T-helper 22 cell (primary cell): ENCODE data around the gene PLXNB1.
A peak's percentile ranks its signal among the peaks of the same experiment; 100 is the strongest.
"Not testable (repeated sequence)": the region's sequence is repeated elsewhere in the genome, so short reads cannot be mapped to it uniquely, and the experiment has no call there.

Source experiments
- DNase-seq: peaks from one replicate; pipeline ENCODE4 v3.0.0-alpha.2; 2020; ENCODE audit warnings: low read depth

Gene PLXNB1, protein sequence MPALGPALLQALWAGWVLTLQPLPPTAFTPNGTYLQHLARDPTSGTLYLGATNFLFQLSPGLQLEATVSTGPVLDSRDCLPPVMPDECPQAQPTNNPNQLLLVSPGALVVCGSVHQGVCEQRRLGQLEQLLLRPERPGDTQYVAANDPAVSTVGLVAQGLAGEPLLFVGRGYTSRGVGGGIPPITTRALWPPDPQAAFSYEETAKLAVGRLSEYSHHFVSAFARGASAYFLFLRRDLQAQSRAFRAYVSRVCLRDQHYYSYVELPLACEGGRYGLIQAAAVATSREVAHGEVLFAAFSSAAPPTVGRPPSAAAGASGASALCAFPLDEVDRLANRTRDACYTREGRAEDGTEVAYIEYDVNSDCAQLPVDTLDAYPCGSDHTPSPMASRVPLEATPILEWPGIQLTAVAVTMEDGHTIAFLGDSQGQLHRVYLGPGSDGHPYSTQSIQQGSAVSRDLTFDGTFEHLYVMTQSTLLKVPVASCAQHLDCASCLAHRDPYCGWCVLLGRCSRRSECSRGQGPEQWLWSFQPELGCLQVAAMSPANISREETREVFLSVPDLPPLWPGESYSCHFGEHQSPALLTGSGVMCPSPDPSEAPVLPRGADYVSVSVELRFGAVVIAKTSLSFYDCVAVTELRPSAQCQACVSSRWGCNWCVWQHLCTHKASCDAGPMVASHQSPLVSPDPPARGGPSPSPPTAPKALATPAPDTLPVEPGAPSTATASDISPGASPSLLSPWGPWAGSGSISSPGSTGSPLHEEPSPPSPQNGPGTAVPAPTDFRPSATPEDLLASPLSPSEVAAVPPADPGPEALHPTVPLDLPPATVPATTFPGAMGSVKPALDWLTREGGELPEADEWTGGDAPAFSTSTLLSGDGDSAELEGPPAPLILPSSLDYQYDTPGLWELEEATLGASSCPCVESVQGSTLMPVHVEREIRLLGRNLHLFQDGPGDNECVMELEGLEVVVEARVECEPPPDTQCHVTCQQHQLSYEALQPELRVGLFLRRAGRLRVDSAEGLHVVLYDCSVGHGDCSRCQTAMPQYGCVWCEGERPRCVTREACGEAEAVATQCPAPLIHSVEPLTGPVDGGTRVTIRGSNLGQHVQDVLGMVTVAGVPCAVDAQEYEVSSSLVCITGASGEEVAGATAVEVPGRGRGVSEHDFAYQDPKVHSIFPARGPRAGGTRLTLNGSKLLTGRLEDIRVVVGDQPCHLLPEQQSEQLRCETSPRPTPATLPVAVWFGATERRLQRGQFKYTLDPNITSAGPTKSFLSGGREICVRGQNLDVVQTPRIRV (N-terminal part only)

DNA sequence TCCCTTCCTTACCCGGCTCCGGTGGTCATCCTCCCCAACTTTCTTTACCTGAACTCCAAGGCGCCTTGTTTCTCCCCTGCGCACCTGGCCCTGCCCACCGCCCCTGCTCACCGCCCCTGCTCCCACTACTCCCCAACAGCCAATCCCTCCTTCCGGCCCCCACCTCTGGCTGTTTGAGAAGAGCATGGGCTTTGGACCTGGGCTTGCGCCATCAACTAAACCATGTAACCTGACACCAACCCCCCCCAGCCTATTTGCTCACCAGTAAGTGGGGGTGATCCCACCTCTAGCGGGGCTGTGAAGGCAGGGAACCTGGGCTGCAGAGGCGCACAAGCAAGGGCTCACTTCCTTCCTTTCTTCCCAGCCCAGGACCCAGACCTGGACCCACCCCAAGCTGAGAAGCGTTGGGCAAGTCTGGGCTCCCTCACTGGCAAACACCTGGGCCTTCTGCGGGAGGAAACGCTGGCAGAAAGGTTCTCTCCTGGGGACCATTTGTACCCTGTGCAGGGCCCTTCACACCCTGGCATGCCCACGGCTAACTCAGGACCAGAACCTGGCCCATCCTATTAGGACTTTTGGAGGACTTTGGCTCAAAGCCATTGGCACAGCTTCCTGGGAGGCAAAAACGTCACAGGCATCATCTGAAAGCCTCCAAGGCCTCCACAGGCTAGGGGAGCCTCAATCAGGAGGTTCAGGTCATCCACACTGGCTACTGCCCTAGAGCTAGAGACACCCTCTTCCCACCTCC, at the start of gene PLXNB1:
Gene PLXNB1, minus strand, starts transcription at position 127 of the 748 bp plus-strand sequence. CDS start 5,475 bp downstream, outside the sequence.
- no peak for DNase-seq

DNA sequence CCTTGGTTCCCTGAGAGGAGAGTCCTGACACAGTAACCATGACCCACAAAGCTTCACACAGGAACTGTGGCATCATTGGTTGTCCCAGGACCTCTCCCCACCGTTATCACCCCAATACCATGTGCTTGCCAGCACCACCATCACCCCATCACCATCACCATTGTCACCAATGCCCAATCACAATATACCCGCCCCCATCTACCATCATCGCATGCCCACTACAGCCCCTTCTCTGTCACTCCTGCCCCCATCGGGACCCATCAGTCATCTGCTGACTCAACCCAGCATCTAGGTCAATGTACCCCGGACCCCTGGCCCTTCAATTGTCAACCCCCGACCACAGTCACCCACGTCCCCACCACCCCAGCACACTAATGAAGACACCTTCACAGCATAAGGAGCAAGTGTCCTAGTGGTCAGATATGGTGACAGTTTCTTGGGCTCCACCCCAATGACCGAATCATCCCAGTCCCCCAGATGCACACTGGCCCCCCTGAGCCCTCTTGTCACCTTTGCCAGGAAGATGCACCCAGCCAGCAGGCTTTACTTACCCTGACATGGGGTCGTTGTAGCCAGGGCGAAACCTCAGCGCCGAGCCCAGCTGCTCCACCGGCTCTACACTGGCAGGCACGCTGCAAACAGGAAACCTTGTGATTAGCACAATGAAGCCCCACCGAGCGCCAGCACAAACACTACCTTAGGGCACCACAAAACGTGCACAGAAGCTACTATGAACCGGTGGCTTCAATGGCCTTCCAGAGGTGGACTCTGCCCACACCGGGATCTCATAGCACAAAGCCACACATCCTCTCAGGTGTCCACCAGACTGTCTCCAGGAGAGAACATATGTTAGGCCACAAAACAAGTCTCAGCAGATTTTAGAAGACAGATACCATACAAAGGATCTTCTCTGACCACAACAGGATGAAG, 49.0 kb upstream of the PLXNB1 start:
- DNase-seq, result peak; percentile 52

DNA sequence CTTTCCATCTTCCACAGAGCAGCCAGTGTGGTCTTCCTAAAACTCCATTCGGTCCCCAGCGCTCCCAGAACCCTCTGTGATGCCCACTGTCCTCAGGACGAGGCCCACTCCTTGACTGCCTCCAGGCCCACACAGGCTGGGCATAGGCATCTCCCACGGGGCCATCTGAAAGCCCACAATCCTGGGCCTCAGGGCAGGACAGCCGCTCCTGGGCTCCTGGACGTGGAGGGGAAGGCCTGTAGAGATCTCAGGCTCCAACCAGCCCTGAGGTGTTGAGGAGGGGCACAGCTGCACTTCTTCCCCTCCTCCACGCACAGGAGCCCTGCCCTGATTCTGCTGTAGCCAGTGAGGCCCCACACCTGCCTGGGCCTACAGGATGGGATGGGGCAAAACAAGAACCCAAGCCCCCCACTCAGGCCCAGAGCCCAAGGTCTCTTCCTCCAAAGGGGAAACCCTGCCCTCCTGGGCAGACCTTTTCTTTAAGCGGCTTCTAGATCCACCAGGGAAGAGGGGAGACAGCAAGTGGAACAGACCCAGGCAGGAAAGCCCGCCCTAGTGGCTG, 48.2 kb upstream of the PLXNB1 start:
- no peak for DNase-seq

DNA sequence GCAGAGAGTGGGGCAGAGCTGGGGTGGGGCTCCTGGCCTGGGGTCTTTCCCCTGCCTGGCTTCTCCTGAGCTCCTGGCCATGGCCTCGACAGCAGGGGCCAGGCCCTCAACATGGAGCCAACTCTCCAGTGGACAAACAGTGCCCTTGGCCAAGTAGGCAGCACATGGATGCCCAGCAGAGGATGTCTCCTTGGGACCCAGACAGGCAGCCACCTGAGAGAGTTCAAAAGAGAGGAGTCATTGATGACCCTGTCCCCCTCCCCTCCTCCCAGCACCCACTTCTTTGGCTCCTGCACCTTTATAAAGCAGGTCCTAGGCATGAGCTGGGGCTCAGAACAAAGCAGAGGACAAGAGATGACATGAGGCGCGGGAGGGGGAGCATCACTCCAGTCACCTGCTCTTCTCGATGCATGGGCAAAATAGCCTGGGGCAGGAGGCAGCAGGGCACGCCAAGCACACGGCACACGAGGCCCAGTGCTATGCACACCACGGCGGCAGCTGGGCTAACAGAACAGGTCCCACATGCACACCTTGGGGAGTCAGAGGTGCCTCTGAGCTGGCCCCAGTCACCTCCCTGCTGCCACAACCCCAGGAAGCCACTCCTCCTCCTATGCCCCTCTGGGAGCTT, 46.7 kb upstream of the PLXNB1 start:
- no peak for DNase-seq

DNA sequence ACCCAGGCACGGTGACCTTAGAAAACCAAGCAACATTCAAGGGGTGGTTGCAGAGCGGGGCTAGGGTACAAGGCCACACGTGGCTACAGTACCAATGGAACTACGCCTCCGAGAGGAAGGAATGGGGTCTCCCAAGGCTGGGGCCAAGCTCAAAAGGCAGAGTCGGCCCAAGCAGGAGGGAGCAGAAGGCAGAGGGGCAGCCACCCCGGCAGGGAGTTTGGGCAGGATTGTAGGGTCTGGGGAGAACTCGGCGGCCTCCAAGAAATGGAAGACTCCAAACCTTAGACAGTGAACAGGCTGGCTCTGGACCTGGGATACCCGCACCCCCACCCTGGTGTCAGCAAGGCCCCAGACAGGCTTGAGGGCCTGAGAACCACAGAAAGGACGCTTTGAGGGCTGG, 45.3 kb upstream of the PLXNB1 start:
- no peak for DNase-seq

DNA sequence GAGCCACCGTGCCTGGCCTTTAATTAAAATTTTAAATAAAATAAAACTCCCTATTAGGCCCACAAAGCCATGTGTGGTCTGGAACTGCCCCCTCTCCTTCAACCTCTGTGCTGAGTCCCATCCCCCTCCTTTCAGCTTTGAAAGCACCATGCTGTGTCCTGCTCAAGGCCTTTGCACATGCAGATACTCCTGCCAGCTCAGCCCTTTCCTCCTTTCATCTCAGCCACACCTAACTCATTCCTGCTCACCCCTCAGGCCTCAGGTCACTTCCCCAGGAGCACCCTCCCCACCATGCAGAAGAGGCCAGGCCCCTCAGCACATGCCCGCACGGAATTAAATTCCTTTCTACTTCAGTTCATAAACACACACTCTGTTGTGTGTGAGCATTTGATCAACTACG, 44.7 kb upstream of the PLXNB1 start:
- DNase-seq, result no peak

DNA sequence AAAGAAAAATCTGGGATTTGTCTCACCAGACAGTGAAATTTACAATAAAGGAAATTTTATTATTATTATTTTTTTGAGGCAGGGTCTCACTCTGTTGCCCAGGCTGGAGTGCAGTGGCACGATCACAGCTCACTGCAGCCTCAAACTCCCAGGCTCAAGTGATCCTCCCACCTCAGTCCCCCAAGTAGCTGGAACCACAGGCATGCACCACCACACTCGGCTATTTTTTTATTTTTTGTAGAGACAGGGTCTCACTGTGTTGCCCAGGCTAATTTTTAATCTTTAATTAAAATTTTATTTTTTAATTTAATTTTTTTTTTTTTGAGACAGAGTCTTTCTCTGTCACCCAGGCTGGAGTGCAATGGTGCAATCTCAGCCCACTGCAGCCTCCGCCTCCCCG, 44.1 kb upstream of the PLXNB1 start:
- DNase-seq, result not testable (repeated sequence)

DNA sequence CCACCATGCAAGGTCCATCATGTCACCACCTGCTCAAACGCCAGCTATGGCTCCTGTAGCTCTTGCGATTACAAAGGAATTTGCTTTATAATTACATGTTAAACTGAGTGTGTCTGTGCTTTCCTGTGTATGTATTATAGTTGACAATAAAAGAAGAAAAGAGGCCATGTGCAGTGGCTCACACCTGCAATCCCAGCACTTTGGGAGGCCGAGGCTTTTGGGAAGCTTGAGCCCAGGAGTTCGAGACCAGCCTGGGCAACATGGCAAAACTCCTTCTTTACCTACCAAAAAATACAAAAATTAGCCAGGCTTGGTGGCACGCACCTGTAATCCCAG, 43.7 kb upstream of the PLXNB1 start:
- no peak for DNase-seq

DNA sequence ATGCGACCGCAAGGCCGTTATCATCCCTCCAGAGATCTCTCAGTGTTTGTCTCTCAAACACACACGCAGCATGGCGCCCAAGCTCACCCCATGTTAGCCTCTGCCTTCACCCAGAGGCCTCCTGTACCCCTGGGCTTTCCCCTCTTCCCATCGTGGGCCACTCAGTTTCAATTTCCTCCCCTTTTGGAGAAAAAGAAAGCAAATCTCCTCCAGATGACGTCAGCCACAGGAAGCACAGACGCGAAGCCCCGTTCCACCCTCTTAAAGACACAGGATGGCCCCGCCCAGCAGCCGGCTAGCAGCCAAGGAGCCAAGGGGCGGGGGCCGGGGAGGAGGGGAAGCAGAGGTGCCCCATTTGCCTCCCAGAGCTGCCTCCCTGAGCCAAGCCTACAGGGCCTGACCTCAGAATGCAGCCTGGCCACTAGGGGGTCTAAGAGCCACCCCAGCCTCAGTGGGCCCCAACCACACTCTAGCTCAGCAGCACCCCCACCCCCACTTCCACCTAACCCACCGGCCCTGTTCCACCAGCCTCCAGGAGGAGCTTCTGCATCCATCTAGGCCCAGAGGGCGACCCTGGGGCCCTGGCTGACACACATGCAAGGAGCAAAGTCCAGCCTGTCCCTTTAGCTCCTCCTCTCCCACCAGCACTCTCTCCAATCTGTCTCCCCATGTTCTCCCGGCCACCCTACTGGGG, 43.2 kb upstream of the PLXNB1 start:
- peak; percentile 90 for DNase-seq

DNA sequence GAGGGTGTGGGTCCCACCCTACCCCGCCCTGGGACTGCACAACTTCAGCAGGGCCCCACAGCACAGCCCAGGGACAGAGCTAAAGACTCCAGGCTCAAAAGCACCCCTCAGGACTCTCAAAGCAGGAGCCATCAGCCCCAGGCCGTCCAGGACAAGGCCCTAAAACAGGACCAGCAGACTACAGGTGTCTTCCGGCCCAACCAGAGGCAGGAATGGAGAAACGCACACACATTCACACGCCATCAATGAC, 42.7 kb upstream of the PLXNB1 start:
- no peak for DNase-seq

DNA sequence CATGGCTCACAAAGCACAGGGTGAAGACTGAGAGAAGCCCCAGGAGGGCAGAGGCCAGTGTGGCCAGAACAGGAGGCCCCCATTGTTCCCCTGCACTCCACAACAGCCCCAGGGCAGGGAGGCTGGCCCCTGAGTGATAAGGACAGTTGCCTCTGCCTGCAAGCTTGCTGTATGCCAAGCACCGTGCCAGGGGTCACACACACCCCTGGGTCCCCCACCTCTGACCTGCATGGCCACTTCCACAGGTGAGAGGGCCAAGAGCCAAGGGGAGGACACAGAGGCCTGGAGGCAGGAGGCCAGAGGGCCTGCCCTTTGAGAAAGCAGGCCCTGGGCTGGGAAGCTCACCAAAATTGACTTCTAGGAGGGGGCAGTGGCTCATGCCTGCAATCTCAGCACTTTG, 40.4 kb upstream of the PLXNB1 start:
- DNase-seq, result no peak

DNA sequence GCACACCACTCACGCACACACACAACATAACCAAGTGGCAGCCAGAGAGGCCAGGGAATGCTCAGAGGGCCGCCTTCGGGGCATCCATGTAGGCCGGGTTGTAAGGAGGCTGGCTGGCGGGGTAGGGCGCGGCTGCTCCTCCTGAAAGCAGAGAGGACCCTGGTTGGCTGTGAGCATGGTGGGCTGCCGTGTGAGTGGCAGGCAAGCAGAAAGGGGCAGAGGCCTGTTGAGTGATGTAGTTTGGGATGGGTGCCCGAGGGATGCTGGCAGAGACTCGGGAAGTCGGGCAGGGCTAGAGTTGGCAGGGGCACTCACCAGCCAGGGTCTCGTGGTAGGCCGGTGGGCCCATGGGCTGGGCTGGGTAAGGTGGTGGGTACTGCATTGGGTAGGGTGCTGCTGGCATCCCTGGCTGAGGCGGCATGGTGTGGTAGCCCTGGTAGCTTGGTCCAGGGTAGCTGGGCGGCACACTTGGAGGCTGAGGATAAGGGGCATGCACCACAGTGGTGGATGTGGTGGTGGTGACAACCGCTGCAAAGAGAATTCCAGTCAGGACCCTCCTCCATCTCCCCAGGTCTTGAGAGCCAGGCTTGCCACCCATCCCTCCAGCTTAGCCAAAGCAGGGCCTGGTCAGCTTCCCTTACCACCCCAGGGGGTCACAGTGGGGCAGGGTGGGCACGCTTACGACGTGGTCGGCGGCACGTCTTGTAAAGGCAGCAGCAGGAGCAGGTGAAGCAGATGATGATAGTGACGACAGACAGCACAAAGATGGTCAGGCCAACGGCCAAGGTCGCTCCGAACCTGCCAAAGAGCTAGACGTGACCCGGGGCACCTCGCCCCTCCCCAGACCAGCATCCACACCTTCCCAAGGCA, 39.4 kb upstream of the PLXNB1 start:
- no peak for DNase-seq

DNA sequence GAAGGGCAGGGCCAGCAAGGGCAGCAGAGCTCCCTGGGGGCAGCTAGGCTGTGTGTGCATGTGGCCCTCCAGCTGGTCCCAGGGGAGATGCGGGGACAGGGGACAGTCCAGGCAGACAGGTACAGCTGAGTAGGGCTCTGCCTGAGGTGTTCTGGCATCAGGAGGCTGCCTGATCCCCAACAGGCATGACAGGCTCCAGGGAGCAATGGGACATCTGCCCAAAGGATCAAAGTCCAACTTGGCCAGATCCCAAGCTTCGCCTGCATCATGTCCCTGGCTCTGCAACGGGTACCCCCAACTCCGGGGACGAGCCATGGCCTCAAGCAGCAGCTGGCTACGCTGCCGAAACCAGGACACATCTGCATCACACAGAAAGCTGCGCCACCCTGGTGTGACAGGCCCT, 38.4 kb upstream of the PLXNB1 start:
- DNase-seq, result no peak

DNA sequence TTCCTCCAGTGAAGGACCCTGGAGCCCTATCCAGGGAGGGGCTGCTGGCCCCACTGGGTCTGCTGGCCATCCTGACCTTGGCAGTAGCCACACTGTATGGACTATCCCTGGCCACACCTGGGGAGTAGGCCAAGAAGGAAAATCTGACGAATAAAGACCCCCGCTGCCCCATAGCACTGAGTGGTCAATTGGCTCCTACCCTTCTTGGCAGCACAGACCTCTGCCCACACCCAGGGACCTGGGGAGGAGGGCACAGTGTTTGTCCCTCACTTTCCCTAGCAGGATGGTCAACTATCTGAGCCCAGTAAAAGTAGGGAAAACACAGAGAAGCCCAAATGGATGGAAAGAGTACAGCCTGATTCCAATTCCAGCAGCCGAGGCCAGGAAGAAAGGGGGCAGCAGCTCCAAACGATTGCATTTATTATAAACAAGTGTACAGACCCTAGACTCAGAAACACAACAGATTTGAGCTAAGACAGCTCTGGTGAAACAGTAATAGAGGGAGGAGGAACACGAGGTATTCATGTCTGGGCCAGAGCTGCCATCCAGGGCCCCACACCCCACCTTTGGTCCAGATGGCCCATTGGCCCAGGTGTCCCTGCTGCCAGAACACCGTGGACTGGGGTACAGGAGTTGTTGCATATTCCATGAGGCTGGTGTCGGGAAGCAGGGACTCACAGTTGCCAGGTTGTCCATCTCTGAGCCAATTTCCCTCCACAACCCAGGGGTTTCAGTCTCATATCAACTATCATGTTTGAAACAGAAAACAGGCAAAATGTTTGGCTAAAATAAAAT, 37.8 kb upstream of the PLXNB1 start:
- no peak for DNase-seq

DNA sequence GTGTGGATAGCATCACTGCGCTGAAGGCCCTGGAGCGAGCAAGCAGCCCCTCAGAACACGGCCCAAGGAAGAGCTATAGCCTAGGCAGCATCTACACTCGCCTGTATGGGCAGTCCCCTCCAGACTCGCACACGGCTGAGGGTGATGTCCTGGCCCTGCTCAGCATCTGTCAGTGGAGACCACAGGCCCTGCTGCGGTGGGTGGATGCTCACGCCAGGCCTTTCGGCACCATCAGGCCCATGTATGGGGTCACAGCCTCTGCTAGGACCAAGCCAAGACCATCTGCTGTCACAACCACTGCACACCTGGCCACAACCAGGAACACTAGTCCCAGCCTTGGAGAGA, 37.2 kb upstream of the PLXNB1 start:
- DNase-seq, result no peak

DNA sequence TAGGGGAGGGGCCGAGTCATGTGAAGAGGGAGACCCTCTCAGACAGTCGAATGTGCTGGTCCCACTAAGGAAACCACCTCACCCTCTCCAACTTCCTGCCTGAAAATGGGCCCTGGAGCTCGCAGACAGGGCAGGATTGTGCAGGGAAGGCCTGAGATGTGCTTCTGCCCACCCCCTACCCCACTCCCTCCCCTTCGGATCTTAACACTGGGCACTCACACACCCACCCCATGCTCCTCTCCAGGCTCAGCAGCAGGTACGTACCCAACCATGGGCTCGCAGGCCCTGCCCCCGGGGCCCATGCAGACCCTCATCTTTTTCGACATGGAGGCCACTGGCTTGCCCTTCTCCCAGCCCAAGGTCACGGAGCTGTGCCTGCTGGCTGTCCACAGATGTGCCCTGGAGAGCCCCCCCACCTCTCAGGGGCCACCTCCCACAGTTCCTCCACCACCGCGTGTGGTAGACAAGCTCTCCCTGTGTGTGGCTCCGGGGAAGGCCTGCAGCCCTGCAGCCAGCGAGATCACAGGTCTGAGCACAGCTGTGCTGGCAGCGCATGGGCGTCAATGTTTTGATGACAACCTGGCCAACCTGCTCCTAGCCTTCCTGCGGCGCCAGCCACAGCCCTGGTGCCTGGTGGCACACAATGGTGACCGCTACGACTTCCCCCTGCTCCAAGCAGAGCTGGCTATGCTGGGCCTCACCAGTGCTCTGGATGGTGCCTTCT, 36.7 kb upstream of the PLXNB1 start:
- DNase-seq, result no peak
